CD4-positive, CD25-positive, alpha-beta regulatory T cell (primary cell): ENCODE measurements around the gene CYP20A1. TPM values are rescaled to one million over a fixed set of nuclear protein-coding genes. Genes with fewer than 3 reads are reported as not detected.
"Not testable (repeated sequence)": the region's sequence is repeated elsewhere in the genome, so short reads cannot be mapped to it uniquely, and the experiment has no call there.

Source experiments
- ATAC-seq, 2 donors: fragments of 150-1000 bp; cut with Tn5 transposase; one replicate each; pipeline ENCODE4 v1.10.0; 2021; ENCODE audit warnings: low read depth in 2 of 2, moderate number of reproducible peaks in 2 of 2, moderate library complexity in 1 of 2
- DNase-seq, 3 donors: peaks; one replicate each; pipeline versions ENCODE4 v3.0.0 to v3.0.0-alpha.2; 2012 to 2022; ENCODE audit warnings: mixed read lengths in 1 of 3
- H3K27ac ChIP-seq: one replicate; pipeline ENCODE4 v1.7.0; 2013; ENCODE audit warnings: mild to moderate bottlenecking, low read length; ENCODE audit not compliant: insufficient read depth, poor library complexity, severe bottlenecking
- H3K27me3 ChIP-seq: one replicate; pipeline ENCODE4 v1.7.0; 2013; ENCODE audit warnings: low read length; ENCODE audit not compliant: control insufficient read depth, insufficient read depth
- H3K36me3 ChIP-seq: one replicate; pipeline ENCODE4 v1.7.0; 2013; ENCODE audit warnings: mild to moderate bottlenecking, low read length, moderate library complexity; ENCODE audit not compliant: control insufficient read depth, insufficient read depth
- H3K4me1 ChIP-seq: 2 replicates; pipeline ENCODE4 v1.7.0; 2013; ENCODE audit warnings: mild to moderate bottlenecking, low read length; ENCODE audit not compliant: insufficient read depth, control insufficient read depth, poor library complexity, severe bottlenecking
- H3K4me3 ChIP-seq: one replicate; pipeline ENCODE4 v1.7.0; 2013; ENCODE audit warnings: low read depth, mild to moderate bottlenecking, low read length, moderate library complexity
- H3K9me3 ChIP-seq, 2 experiments: 1 replicate in 1 of 2; 2 replicates in 1 of 2; pipeline ENCODE4 v1.7.0; 2013; ENCODE audit warnings: low read length in 2 of 2, mild to moderate bottlenecking in 1 of 2, moderate library complexity in 1 of 2; ENCODE audit not compliant: control insufficient read depth in 2 of 2
- H3K27ac Mint-ChIP-seq, 3 donors: one replicate each; pipeline ENCODE4 v1.8.0; 2020 to 2022; ENCODE audit warnings: mild to moderate bottlenecking in 3 of 3, mixed read lengths in 3 of 3, moderate library complexity in 2 of 3
- H3K27me3 Mint-ChIP-seq: one replicate; pipeline ENCODE4 v1.8.0; 2022; ENCODE audit warnings: mild to moderate bottlenecking, mixed read lengths
- H3K36me3 Mint-ChIP-seq: one replicate; pipeline ENCODE4 v1.8.0; 2020; ENCODE audit warnings: mixed read lengths
- H3K4me1 Mint-ChIP-seq, 4 donors: one replicate each; pipeline ENCODE4 v1.8.0; 2020 to 2022; ENCODE audit warnings: mixed read lengths in 4 of 4, mild to moderate bottlenecking in 1 of 4
- H3K4me3 Mint-ChIP-seq, 4 donors: one replicate each; pipeline ENCODE4 v1.8.0; 2020 to 2022; ENCODE audit warnings: mild to moderate bottlenecking in 4 of 4, mixed read lengths in 4 of 4, moderate library complexity in 3 of 4
- H3K9me3 Mint-ChIP-seq, 7 donors: one replicate each; pipeline ENCODE4 v1.8.0; 2020 to 2022; ENCODE audit warnings: mixed read lengths in 7 of 7, mild to moderate bottlenecking in 3 of 7, moderate library complexity in 2 of 7
- polyA plus RNA-seq, 4 donors: library from polyadenylated mRNA; unstranded; fragments of 300-500 nt; fragmentation: Illumina TruSeq; gene quantifications; one replicate each; pipeline ENCODE4 v1.2.3, GENCODE V29; 2021
- total RNA-seq: library from RNA; stranded (reverse); gene quantifications from one replicate; pipeline ENCODE4 v1.2.3, GENCODE V29; 2022

The CYP20A1 gene
- total and polyA plus RNA-seq, 5 donors from 2014 or later: 26.0 to 36.6 (median 29.0) TPM

DNA sequence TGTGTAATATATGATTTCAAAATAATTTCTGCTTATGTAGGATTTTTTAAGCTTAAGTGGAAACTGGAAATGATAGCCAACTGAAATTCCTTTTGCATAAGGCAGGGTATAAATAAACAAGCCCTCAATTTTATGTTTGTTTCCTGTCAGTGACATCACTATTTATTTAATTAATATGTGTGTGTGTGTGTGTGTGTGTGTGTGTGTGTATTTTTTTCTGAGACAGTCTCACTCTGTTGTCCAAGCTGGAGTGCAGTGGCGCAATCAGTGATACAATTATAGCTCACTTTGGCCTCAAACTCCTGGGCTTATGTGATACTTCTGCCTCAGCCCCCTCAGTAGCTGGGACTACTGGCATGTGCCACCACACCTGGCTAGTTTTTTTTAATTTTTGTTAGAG, 29.3 kb upstream of the CYP20A1 start:
- ATAC-seq: no peak

GRCh38 chr2:203225423-203226039, 13.3 kb upstream of the CYP20A1 start:
- Histone ChIP-seq H3K27me3 (no peaks in the 10 kb centered on the region), H3K27ac (no peak overlapping the region), H3K36me3 (no peaks in the 10 kb centered on the region), H3K4me1 (no peaks in the 10 kb centered on the region), H3K9me3 (no peaks in the 10 kb centered on the region), H3K4me3 (no peak overlapping the region)
- peak; percentile 8 to 54 (median 44) for DNase-seq
- peak; percentile 74 to 80 for ATAC-seq
- no peaks in the 10 kb centered on the region for H3K27me3 Mint-ChIP-seq
- no peaks in the 10 kb centered on the region for H3K4me1 Mint-ChIP-seq
- no peaks in the 10 kb centered on the region for H3K36me3 Mint-ChIP-seq
- H3K9me3 Mint-ChIP-seq: peaks cover 0 to 3% (median 0%) of the 10 kb centered on the region in 7 donors
- H3K4me3 Mint-ChIP-seq: no peak overlapping the region
- no peak overlapping the region for H3K27ac Mint-ChIP-seq

More for the DNA sequence above, 29.3 kb upstream of the CYP20A1 start:
- peaks cover 20% of the 10 kb centered on the region for H3K4me1 ChIP-seq
- Mint-ChIP-seq H3K4me3 (peak overlapping the region in 3 of 4 donors; percentile 13 to 88 (median 64)), H3K27ac (no peak overlapping the region), H3K36me3 (peaks cover 18% of the 10 kb centered on the region), H3K27me3 (no peaks in the 10 kb centered on the region), H3K4me1 (peaks cover 10 to 31% (median 19%) of the 10 kb centered on the region in 4 donors), H3K9me3 (peaks cover 0 to 3% (median 0%) of the 10 kb centered on the region in 7 donors)
- H3K36me3 ChIP-seq: peaks cover 2% of the 10 kb centered on the region
- no peaks in the 10 kb centered on the region for H3K9me3 ChIP-seq
- no peak overlapping the region for H3K27ac ChIP-seq
- no peak for DNase-seq
- no peaks in the 10 kb centered on the region for H3K27me3 ChIP-seq
- peak overlapping the region; percentile 88 for H3K4me3 ChIP-seq

DNA sequence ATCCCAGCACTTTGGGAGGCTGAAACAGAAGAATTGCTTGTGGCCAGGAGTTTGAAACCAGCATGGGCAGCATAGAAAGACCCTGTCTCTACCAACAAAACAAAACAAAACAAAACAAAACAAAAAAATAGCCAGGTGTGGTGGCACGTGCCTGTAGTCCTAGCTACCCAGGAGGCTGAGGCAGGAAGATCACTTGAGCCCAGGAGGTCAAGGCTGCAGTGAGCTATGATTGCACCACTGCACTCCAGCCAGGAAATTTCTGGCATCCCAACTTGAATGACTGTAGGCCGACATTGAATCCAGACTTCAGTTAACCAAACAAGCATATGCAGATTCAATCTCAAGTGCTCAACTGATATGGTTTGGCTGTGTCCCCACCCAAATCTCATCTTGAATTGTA, 9.1 kb upstream of the CYP20A1 start:
- not testable (repeated sequence) for ATAC-seq, H3K4me3 Mint-ChIP-seq, DNase-seq, H3K27me3 Mint-ChIP-seq, H3K9me3 Mint-ChIP-seq, H3K27ac Mint-ChIP-seq, H3K27me3 ChIP-seq, H3K4me1 ChIP-seq, H3K36me3 ChIP-seq, H3K9me3 ChIP-seq, H3K36me3 Mint-ChIP-seq, H3K4me3 ChIP-seq, H3K4me1 Mint-ChIP-seq, H3K27ac ChIP-seq

DNA sequence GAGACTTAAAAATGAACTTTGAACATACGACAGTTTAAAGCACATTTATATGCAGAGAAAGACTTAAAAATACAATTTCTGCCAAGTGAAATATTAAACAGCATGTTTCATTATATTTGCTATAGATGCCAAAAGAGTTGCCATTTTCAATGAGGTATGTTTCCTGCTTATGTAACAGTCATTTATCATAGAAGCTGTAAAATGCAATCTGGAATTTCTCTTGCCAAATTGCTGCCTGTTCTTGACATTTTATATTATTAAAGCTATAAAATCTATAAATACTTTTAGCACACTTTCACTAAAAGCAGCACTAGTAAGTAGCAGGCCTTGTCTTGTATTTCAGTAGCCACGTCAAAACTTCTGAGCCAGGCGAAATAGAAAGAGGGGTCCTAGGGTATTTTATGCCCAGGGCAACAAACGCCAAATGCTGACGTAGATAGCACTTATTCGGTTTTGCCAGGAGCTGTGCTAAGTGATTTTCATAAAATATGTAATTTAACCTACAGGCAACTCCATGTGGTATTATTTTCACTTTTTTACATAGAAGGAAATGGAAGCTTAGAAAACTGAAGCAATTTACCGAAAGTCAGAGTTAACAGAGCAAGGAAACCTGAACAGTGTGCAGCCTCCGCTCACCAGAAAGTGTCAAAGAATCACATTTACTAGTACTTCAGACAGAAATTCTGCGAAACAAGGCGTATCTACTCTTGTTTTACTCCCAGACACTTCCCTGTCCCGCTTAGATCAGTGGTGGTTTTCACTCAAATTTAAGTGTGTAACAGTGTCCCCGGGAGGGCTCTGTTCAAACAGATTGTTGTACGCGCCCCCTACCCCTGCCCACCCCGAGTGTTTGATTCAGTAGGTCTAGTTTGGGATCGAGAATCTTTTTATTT, 1.2 kb upstream of the CYP20A1 start:
- Mint-ChIP-seq H3K27me3 (peaks cover 5% of the 10 kb centered on the region), H3K4me3 (peak overlapping the region; percentile 96 to 100 (median 98)), H3K36me3 (peaks cover 11% of the 10 kb centered on the region), H3K27ac (peak overlapping the region; percentile 83 to 100 (median 99)), H3K9me3 (peaks cover 0 to 1% (median 0%) of the 10 kb centered on the region in 7 donors), H3K4me1 (peaks cover 15 to 40% (median 27%) of the 10 kb centered on the region in 4 donors)
- peak in 2 of 3 donors; percentile 6 to 32 for DNase-seq
- Histone ChIP-seq H3K36me3 (peaks cover 2% of the 10 kb centered on the region), H3K4me3 (peak overlapping the region; percentile 49), H3K27ac (peak overlapping the region; percentile 98), H3K27me3 (no peaks in the 10 kb centered on the region), H3K9me3 (no peaks in the 10 kb centered on the region), H3K4me1 (peaks cover 18% of the 10 kb centered on the region)
- no peak for ATAC-seq

GRCh38 chr2:203238292-203238703, 520 bp upstream of the CYP20A1 start:
- Mint-ChIP-seq H3K27ac (peak overlapping the region; percentile 83 to 100 (median 99)), H3K27me3 (peaks cover 5% of the 10 kb centered on the region), H3K9me3 (peaks cover 0 to 1% (median 0%) of the 10 kb centered on the region in 7 donors), H3K36me3 (peaks cover 16% of the 10 kb centered on the region), H3K4me1 (peaks cover 15 to 45% (median 33%) of the 10 kb centered on the region in 4 donors), H3K4me3 (peak overlapping the region; percentile 96 to 100 (median 98))
- no peaks in the 10 kb centered on the region for H3K9me3 ChIP-seq
- H3K27ac ChIP-seq: peak overlapping the region; percentile 98
- ATAC-seq (no peak), DNase-seq (no peak)
- peaks cover 8% of the 10 kb centered on the region for H3K36me3 ChIP-seq
- no peaks in the 10 kb centered on the region for H3K27me3 ChIP-seq
- H3K4me1 ChIP-seq: peaks cover 18% of the 10 kb centered on the region
- peak overlapping the region; percentile 84 for H3K4me3 ChIP-seq

- Histone ChIP-seq H3K27me3 (no peaks in the 10 kb centered on the region), H3K27ac (peak overlapping the region; percentile 98), H3K4me1 (peaks cover 18% of the 10 kb centered on the region), H3K9me3 (no peaks in the 10 kb centered on the region), H3K36me3 (peaks cover 14% of the 10 kb centered on the region), H3K4me3 (peak overlapping the region; percentile 93)
- Mint-ChIP-seq H3K27me3 (peaks cover 5% of the 10 kb centered on the region), H3K36me3 (peaks cover 28% of the 10 kb centered on the region), H3K9me3 (peaks cover 0 to 1% (median 0%) of the 10 kb centered on the region in 7 donors), H3K27ac (peak overlapping the region; percentile 67 to 100 (median 99)), H3K4me3 (peak overlapping the region; percentile 96 to 100 (median 98)), H3K4me1 (peaks cover 16 to 54% (median 41%) of the 10 kb centered on the region in 4 donors)
- DNase-seq (peak in 1 of 3 donors; percentile 7), ATAC-seq (no peak)
Measured at GRCh38 chr2:203240491-203240890, 1.7 kb downstream of the CYP20A1 start.

- Histone ChIP-seq H3K4me1 (peaks cover 18% of the 10 kb centered on the region), H3K4me3 (no peak overlapping the region), H3K9me3 (no peaks in the 10 kb centered on the region), H3K27ac (no peak overlapping the region), H3K27me3 (no peaks in the 10 kb centered on the region), H3K36me3 (peaks cover 19% of the 10 kb centered on the region)
- H3K27me3 Mint-ChIP-seq: peaks cover 5% of the 10 kb centered on the region
- H3K9me3 Mint-ChIP-seq: no peaks in the 10 kb centered on the region
- peaks cover 35% of the 10 kb centered on the region for H3K36me3 Mint-ChIP-seq
- ATAC-seq (no peak), DNase-seq (no peak)
- peaks cover 24 to 65% (median 48%) of the 10 kb centered on the region in 4 donors for H3K4me1 Mint-ChIP-seq
- peak overlapping the region; percentile 0 to 54 (median 43) for H3K27ac Mint-ChIP-seq
- H3K4me3 Mint-ChIP-seq: peak overlapping the region in 3 of 4 donors; percentile 7 to 26 (median 9)
Measured at GRCh38 chr2:203242518-203242917, 3.7 kb downstream of the CYP20A1 start.
